RWPE1 (cell line): ENCODE data around the gene KHK.

Source experiments
- CTCF ChIA-PET: fragments of 350-600 bp; sonication (Branson Sonifier 250); formaldehyde crosslinking; extraction: SDS; loops from one replicate; lab custom pipeline; 2021; lab: Yijun Ruan, JAX
- POLR2A ChIA-PET: fragments of 400-600 bp; formaldehyde crosslinking; extraction: SDS; loops from one replicate; lab custom pipeline; 2020; ENCODE audit warnings: antibody characterized with exemption; ENCODE audit not compliant: low non-redundant PET; lab: Yijun Ruan, JAX
- DNase-seq: peaks from one replicate; pipeline ENCODE4 v3.0.0; 2012; ENCODE audit warnings: low spot score
- H3K27ac ChIP-seq: fragments of 450-650 bp; 2 replicates; pipeline ENCODE4 v1.5.1; 2017
- CTCF ChIP-seq: fragments of 450-650 bp; conservative IDR thresholded peaks from 2 replicates; pipeline ENCODE4 v1.5.1; 2017; ENCODE audit warnings: low read depth, mild to moderate bottlenecking

Gene KHK

GRCh38 chr2:27097341-27097740, 10.8 kb downstream of the KHK start:
- ChIA-PET CTCF (interaction anchor here (0.6 to 0.7 kb wide), 2 partner anchors 25 to 183 kb away, joined by 3 read pairs; no protein-coding TSS in a partner anchor), POLR2A (no interaction called here)
- no peak for TF ChIP-seq CTCF
- H3K27ac ChIP-seq, result no peak overlapping the region
- no peak for DNase-seq

- TF ChIP-seq CTCF, result no peak
- POLR2A ChIA-PET, result no interaction called here
- no peak for DNase-seq
- H3K27ac ChIP-seq, result no peak overlapping the region
- CTCF ChIA-PET, result interaction anchor here (0.8 to 2.6 kb wide), 4 partner anchors 70 to 394 kb away, joined by 3 to 14 read pairs (median 10); no protein-coding TSS in a partner anchor
These were observed 12.9 kb downstream of the KHK start for GRCh38 chr2:27099334-27099955.

- no peak for DNase-seq
- CTCF ChIA-PET, result interaction anchor here (1.3 to 2.6 kb wide), 3 partner anchors 70 to 181 kb away, joined by 3 to 14 read pairs (median 13); no protein-coding TSS in a partner anchor
- H3K27ac ChIP-seq, result no peak overlapping the region
- POLR2A ChIA-PET, result interaction anchor here (0.5 kb wide), 1 partner anchor 31 kb away, joined by 3 read pairs; no protein-coding TSS in a partner anchor
- no peak for TF ChIP-seq CTCF
These were observed 13.5 kb downstream of the KHK start for GRCh38 chr2:27100036-27100435.

GRCh38 chr2:27102329-27102728, 15.8 kb downstream of the KHK start:
- H3K27ac ChIP-seq, result no peak overlapping the region
- ChIA-PET POLR2A (no interaction called here), CTCF (interaction anchor here (0.6 to 1.7 kb wide), 4 partner anchors 14 to 933 kb away, joined by 3 to 6 read pairs (median 3); no protein-coding TSS in a partner anchor)
- DNase-seq, result no peak
- TF ChIP-seq CTCF, result no peak

- no peak for TF ChIP-seq CTCF
- ChIA-PET POLR2A (no interaction called here), CTCF (interaction anchor here (0.7 to 0.9 kb wide), 2 partner anchors 64 to 174 kb away, joined by 3 read pairs; no protein-coding TSS in a partner anchor)
These were observed 19.4 kb downstream of the KHK start for GRCh38 chr2:27105981-27106380.

GRCh38 chr2:27108221-27108620, 21.6 kb downstream of the KHK start:
- DNase-seq, result no peak
- CTCF ChIA-PET, result interaction anchor here (0.6 kb wide), 1 partner anchor 362 kb away, joined by 4 read pairs; no protein-coding TSS in a partner anchor
- TF ChIP-seq CTCF, result no peak
- no peak overlapping the region for H3K27ac ChIP-seq
- POLR2A ChIA-PET, result no interaction called here

More at GRCh38 chr2:27105981-27106380, 19.4 kb downstream of the KHK start:
- no peak overlapping the region for H3K27ac ChIP-seq
- DNase-seq, result no peak
